OCI-LY3 (cell line): ENCODE results near the gene SETD5.

ENCODE experiments used
- EZH2phosphoT487 ChIP-seq: fragments of 200-600 bp; shearing (Covaris generic); IDR thresholded peaks from 2 replicates; pipeline ENCODE4 v1.6.1; 2018; ENCODE audit warnings: antibody characterized with exemption, mixed run types, low read depth
- TF ChIP-seq, protein P1 (sequence below): fragments of 200-600, 300-600 bp; sonication (generic); IDR thresholded peaks from 2 replicates; pipeline ENCODE4 v1.5.1; 2014; ENCODE audit warnings: antibody characterized with exemption, low read length, low read depth

DNA sequence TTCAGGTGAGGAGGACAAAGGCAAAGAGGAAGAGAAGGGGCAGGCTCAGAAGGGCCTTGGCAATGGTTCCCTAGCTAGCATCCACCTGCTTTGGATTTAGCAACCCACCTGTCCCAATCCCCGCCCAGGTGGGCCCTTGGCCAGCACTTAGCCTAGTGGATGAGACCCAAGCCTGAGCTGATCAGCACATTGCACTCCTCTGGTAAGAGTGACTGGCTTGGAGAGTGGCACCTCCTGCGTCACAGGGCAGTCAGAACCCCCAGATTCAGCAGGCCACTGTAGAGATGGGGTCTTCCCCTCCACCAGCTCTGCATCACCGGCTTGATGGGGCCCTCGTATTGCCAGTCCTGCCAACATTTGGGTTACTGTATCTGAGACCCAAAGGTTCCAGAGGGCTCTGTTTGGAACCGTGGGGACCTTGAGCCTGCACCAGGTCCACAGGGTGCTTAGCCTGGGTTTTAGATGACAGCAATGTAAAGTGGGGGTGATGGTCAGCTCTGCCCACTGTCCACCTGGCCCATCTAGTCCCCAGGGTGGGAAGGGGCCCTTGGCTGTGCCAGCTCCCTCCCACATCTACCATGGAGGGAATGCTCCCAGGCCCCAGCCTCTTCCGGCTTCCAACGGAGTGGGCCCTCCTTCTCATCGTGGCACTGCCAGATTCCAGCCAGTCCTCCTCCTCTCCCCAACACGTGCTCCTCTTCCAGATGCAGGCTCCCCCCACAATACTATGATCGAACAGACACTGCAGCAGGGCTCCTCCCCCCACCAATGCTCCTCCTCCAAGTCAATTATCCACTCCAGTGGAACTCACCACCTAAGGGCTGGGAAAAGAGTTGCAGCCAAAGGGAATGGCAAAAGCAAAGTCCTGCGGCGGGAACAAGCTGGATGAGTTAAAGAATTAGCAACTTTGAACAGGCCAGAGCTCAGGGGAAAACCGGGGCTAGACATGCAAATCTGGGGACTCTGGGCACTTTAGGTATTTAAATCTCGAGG, 110.5 kb downstream of the SETD5 start:
- TF ChIP-seq, protein P1, sequence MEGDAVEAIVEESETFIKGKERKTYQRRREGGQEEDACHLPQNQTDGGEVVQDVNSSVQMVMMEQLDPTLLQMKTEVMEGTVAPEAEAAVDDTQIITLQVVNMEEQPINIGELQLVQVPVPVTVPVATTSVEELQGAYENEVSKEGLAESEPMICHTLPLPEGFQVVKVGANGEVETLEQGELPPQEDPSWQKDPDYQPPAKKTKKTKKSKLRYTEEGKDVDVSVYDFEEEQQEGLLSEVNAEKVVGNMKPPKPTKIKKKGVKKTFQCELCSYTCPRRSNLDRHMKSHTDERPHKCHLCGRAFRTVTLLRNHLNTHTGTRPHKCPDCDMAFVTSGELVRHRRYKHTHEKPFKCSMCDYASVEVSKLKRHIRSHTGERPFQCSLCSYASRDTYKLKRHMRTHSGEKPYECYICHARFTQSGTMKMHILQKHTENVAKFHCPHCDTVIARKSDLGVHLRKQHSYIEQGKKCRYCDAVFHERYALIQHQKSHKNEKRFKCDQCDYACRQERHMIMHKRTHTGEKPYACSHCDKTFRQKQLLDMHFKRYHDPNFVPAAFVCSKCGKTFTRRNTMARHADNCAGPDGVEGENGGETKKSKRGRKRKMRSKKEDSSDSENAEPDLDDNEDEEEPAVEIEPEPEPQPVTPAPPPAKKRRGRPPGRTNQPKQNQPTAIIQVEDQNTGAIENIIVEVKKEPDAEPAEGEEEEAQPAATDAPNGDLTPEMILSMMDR: no peak
- no peak for TF ChIP-seq EZH2phosphoT487
